Thoracic aorta (tissue), 2 donors: ENCODE measurements around the gene EYA4. TPM values are rescaled to one million over a fixed set of nuclear protein-coding genes. Genes with fewer than 3 reads are reported as not detected.

ENCODE experiments used
- ATAC-seq: fragments of 150-250 bp; one replicate; pipeline ENCODE4 v1.8.0; 2017; ENCODE audit warnings: low read depth; ENCODE audit not compliant: insufficient number of reproducible peaks, low FRiP score
- DNase-seq: peaks from one replicate; pipeline ENCODE4 v3.0.0-alpha.2; 2020; ENCODE audit warnings: low spot score
- H3K27ac ChIP-seq, 2 donors: fragments of 200-600 bp; sonication (generic); 1 replicate in 1 of 2; 2 replicates in 1 of 2; pipeline ENCODE4 v1.5.1; 2016; ENCODE audit warnings: mild to moderate bottlenecking in 2 of 2, moderate library complexity in 2 of 2
- H3K27me3 ChIP-seq: fragments of 200-600 bp; sonication (generic); replicated peaks from 2 replicates; pipeline ENCODE4 v1.6.0; 2016; ENCODE audit warnings: mild to moderate bottlenecking; ENCODE audit not compliant: insufficient read depth
- H3K36me3 ChIP-seq: fragments of 200-600 bp; sonication (generic); one replicate; pipeline ENCODE4 v1.5.1; 2016
- H3K4me1 ChIP-seq, 2 donors: fragments of 200-600 bp; sonication (generic); 1 replicate in 1 of 2; 2 replicates in 1 of 2; pipeline versions ENCODE4 v1.5.1 to v1.6.0; 2016; ENCODE audit warnings: low read depth in 2 of 2, mild to moderate bottlenecking in 1 of 2; ENCODE audit not compliant: control insufficient read depth in 1 of 2
- H3K4me3 ChIP-seq: fragments of 200-600 bp; sonication (generic); 2 replicates; pipeline ENCODE4 v1.5.1; 2016; ENCODE audit warnings: mild to moderate bottlenecking
- H3K9me3 ChIP-seq: fragments of 200-600 bp; sonication (generic); 2 replicates; pipeline ENCODE4 v1.5.1; 2016
- total RNA-seq, 2 donors: library from RNA; depleted of rRNA; stranded (reverse); fragments of >200 nt; gene quantifications; one replicate each; pipeline versions ENCODE4 v1.1.0 to v1.2.3, GENCODE V29; 2016
- TF ChIP-seq, protein P1 (sequence below): fragments of 200-600 bp; sonication (generic); IDR thresholded peaks from one replicate; pipeline ENCODE4 v1.5.1; 2019; ENCODE audit warnings: antibody characterized with exemption

Gene EYA4
- total RNA-seq, 2 donors from 2014 or later = 1.3 to 3.0 TPM

DNA sequence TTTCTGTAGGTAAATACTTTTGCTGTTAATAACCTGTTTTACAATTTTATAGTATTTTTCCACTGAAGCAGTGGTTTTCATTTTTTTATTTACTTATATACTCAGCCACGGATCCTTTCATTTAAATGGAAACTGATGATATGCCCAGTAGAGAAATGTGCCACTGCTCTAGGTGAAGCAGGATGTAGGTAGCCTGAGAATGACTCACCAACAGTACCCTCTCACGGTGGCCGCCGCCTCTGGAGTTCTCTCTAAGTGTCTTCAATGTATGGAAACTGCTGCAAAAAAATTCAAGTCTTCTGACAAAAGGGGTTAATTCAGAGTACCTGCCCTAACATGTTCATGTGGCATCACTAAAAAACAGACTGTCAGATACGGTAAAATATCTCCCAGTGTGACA, 6.4 kb downstream of the EYA4 start:
- no peak overlapping the region for H3K4me3 ChIP-seq
- TF ChIP-seq, protein P1, sequence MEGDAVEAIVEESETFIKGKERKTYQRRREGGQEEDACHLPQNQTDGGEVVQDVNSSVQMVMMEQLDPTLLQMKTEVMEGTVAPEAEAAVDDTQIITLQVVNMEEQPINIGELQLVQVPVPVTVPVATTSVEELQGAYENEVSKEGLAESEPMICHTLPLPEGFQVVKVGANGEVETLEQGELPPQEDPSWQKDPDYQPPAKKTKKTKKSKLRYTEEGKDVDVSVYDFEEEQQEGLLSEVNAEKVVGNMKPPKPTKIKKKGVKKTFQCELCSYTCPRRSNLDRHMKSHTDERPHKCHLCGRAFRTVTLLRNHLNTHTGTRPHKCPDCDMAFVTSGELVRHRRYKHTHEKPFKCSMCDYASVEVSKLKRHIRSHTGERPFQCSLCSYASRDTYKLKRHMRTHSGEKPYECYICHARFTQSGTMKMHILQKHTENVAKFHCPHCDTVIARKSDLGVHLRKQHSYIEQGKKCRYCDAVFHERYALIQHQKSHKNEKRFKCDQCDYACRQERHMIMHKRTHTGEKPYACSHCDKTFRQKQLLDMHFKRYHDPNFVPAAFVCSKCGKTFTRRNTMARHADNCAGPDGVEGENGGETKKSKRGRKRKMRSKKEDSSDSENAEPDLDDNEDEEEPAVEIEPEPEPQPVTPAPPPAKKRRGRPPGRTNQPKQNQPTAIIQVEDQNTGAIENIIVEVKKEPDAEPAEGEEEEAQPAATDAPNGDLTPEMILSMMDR = no peak
- H3K4me1 ChIP-seq = peaks cover 0 to 6% of the 10 kb centered on the region in 2 donors
- H3K27me3 ChIP-seq = peaks cover 9% of the 10 kb centered on the region
- no peaks in the 10 kb centered on the region for H3K36me3 ChIP-seq
- H3K9me3 ChIP-seq = no peaks in the 10 kb centered on the region
- ATAC-seq (no peak), DNase-seq (no peak)
- H3K27ac ChIP-seq = no peak overlapping the region

DNA sequence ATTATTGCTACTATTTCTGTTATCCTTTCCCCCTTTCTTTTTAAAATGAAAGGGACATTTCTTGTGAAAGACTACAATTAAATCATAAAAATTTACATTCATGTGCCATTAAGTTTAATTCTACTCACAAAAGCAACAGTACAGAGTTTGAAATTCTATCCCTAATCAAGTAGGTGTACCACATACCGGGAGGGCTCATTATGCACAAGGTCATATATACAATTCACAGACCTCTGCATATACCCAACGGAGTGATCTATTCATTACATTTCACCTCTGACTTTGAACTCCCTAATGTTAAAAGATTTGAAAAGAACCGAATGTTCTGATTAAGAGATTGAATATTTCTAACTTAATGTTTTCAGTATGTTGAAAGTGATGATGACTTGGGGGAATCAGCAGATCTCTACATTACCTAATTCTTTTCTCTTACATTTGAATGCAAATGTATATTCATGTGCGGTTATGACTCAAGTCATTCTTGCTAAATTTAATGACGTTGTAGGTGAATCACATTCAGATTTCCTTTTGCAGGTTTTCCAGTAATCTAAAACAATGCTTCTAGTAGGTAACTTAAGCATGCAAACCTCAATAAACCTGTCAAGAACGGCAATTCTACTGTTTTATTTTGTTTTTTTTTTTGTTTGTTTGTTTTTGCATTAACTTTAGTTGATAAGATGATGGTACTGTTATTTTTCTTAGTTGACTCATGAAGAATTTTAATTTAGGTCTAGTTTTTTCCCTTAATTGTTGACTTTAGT, 7.3 kb downstream of the EYA4 start:
- H3K27ac ChIP-seq = no peak overlapping the region
- H3K27me3 ChIP-seq = peaks cover 9% of the 10 kb centered on the region
- ATAC-seq (no peak), DNase-seq (no peak)
- no peaks in the 10 kb centered on the region for H3K4me1 ChIP-seq
- no peaks in the 10 kb centered on the region for H3K9me3 ChIP-seq
- no peaks in the 10 kb centered on the region for H3K36me3 ChIP-seq
- TF ChIP-seq, protein P1 = no peak
- H3K4me3 ChIP-seq = no peak overlapping the region

DNA sequence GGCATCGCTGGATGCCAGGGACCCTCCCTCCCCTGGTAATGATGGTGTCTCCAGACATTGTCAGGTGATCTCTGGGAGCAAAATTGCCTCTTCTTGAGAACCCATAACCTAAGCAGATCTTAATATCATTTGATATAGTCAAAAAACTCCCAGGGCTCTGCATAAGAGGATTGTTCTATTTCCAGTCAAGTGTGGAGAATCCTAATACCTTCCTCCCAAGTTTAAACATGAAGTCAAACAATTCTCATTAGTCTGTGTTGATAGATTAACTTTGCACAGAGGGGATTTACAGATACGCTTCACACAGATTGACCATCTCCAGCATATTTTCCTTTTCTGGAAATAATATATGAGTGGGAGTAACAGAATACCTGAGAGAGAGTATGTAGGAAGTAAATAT, 10.5 kb downstream of the EYA4 start:
- Histone ChIP-seq H3K4me1 (no peaks in the 10 kb centered on the region), H3K9me3 (no peaks in the 10 kb centered on the region), H3K27me3 (peaks cover 4% of the 10 kb centered on the region), H3K27ac (no peak overlapping the region), H3K36me3 (no peaks in the 10 kb centered on the region), H3K4me3 (no peak overlapping the region)
- TF ChIP-seq, protein P1 = no peak
- ATAC-seq = no peak
- DNase-seq = no peak

DNA sequence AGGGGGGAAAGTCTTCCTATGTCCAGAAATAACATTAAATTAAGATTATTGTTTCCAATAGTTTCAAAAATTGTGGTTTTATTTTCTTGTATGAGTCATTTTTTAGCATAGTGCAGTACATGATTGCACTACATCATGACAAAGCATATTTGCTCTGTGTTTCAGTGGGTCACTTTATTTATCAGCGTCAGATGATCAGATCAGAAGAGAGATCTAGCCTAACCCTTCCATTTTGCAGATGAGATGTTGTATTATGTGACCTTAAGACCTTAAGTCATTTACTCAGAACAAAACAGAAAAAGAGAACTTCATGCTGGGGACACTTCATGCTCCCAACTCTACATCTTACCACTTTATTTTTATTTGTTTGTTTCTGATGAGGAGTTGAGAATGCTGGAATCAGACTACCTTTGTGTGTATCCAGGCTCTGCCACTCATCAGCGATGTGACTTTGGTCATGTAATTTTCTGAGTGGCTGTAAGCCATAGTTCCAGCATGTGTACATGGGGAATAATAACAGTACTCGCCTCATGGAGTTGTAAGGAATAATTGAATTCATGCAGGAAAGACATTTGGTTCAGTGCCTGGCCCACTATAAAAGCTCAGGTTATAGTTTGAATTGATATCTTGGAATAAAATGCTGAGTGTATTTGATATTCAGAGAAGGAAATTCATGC, 13.5 kb downstream of the EYA4 start:
- no peaks in the 10 kb centered on the region for H3K36me3 ChIP-seq
- no peak overlapping the region for H3K27ac ChIP-seq
- no peak for ATAC-seq
- TF ChIP-seq, protein P1 = no peak
- H3K4me3 ChIP-seq = no peak overlapping the region
- H3K9me3 ChIP-seq = no peaks in the 10 kb centered on the region
- H3K27me3 ChIP-seq = no peaks in the 10 kb centered on the region
- H3K4me1 ChIP-seq = no peaks in the 10 kb centered on the region
- no peak for DNase-seq

DNA sequence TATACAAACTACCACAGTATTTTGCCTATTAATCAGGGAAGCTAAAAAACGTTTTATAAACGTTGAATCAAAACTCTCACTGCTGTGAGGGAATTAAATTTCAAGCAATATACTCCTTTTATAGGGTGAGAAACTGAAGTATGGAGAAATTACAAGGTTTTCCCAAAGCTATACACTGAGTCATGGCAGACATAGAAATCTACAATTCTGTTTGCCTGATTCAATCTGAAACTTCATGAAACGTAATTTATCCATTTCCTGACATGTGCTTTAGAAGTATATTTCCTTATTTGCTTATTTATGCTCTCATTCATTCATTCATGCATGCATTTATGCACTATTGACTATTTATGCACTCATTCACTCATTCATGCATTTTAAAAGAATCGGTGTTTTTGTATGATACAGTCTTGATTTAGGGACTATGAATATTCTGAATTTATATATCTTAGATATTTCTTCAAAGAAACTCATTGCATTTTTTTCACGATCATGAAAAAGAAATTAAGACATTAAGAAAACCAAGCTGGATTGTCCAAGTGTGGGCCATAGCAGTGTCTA, 16.5 kb downstream of the EYA4 start:
- Histone ChIP-seq H3K4me1 (no peaks in the 10 kb centered on the region), H3K9me3 (no peaks in the 10 kb centered on the region), H3K36me3 (no peaks in the 10 kb centered on the region), H3K4me3 (no peak overlapping the region), H3K27me3 (no peaks in the 10 kb centered on the region), H3K27ac (no peak overlapping the region)
- DNase-seq (no peak), ATAC-seq (no peak)
- TF ChIP-seq, protein P1 = no peak
